VCaP (cell line): Measurements from ENCODE around the gene RSU1.

Experiments
- H3K27ac ChIP-seq: fragments of 450-650 bp; 2 replicates; pipeline ENCODE4 v1.5.1; 2017
- CTCF ChIP-seq: fragments of 450-650 bp; conservative IDR thresholded peaks from 2 replicates; pipeline ENCODE4 v1.5.1; 2017; ENCODE audit warnings: mild to moderate bottlenecking, moderate library complexity

The RSU1 gene

DNA sequence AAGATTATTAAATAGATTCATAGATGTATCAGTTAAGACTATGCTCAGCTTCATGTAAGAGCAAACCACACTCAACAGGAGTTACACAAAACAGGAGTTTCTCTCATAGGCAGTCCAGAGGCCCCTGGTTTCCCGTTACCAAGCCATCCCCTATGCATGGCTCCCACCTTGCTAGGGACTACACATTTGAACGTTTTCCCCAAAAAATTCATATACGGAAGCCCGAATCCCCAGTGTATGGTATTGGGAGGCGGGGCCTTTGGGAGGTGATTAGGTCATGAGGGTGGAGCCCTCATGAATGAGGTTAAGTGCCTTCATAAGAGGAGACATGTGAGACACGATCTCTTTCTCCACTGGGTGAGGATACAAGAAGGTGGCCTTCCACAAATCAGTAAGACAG, 29.1 kb downstream of the RSU1 start:
- TF ChIP-seq CTCF = no peak
- no peak overlapping the region for H3K27ac ChIP-seq

DNA sequence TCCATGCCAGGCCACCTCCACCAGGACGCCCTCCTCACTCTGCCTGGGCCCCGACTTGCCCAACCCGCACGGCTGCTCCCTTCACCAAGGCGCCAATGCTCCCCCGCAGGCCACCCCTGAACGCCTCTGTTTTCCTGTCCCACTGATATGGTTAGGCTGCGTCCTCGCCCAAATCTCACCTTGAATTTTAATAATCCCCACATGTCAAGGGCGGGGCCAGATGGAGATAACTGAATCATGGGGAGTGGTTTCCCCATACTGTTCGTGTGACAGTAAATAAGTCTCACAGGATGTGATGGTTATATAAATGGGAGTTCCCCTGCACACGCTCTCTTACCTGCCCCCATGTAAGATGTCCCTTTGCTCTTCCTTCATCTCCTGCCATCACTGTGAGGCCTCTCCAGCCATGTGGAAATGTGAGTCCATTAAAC, 29.8 kb downstream of the RSU1 start:
- no peak for TF ChIP-seq CTCF
- no peak overlapping the region for H3K27ac ChIP-seq

- H3K27ac ChIP-seq = no peak overlapping the region
- no peak for TF ChIP-seq CTCF
Measured at GRCh38 chr10:16780338-16780880, 36.8 kb downstream of the RSU1 start.

DNA sequence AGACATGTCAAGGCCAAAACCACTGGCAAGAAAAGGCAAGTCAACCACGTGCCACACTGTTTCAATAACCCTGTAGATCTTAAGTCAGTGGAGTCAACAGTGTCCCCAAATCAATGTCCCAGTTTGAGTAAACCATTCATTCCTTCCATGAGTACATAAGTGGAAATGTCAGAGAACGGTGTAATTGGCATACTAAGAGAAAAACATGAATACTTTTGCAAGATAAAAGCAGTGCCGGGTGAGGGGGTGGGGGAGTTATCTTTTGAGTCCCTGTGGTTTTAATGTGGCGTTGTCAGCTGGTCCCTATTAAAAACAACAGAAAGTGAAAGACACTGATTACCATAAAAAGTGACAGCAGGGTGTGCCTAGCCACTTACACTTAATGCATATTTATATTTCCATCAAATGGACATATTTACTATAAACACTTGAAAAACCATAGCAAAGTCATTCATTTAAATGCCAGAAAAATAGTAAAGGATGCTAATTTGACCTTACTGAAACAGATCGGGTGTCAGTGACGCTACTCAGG, 37.8 kb downstream of the RSU1 start:
- TF ChIP-seq CTCF = no peak
- no peak overlapping the region for H3K27ac ChIP-seq

DNA sequence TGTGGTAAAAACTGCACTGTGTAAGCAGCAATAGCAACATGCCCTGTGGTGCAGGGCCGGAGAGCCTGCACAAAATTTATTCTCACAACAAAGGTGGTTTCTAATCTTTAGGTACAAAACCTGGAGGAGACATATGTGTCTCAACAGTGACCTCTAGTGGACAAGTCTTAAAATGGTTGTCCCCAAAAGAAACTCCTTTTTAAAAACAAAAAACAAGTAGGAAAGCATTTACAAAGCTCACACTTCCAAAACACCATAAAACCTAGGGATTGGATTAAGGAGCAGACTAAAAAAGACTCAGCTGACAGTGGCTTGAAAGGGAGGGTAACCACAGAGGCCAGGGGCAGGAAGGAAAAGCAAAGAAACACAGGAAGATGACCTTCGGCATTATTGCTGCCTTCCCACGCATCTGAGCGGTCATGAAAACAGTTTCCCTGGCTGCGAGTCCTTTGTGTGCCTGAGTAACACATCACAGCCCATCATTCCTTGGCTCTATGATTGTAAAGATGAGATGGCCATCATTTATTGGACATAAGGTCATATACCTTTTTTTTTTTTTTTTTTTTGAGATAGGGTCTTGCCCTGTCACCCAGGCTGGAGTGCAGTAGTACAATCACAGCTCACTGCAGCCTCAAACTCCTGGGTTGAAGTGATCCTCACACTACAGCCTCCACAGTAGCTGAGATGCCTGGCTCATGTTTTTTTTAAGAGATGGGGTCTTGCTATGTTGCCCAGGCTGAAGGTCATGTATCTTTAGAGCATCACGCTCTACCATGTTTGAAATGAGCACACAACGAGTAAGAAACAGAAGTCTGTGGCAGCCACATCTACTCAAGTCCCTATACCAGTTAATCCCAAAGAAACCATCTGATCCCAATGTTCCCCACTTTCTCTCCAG, 39.5 kb downstream of the RSU1 start:
- H3K27ac ChIP-seq = no peak overlapping the region
- peak; percentile 77 for TF ChIP-seq CTCF

DNA sequence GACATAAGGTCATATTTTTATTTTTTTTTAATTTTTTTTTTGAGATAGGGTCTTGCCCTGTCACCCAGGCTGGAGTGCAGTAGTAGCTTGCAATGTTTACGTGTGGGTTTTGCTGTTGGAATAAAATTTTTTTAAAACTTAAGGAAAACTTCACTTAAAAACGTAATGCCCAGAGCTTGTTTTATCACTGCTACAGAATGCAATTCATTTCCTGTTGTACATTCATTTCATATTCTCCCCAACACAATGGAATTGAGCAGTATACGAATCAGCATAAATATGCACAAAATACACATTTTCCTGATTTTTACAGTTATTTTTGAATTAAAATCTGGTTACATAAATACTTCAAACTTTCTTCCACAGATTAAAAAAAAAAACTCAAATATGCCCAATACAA, 40.3 kb downstream of the RSU1 start:
- TF ChIP-seq CTCF = no peak
- no peak overlapping the region for H3K27ac ChIP-seq

GRCh38 chr10:16773334-16773733, 43.9 kb downstream of the RSU1 start:
- TF ChIP-seq CTCF = no peak
- no peak overlapping the region for H3K27ac ChIP-seq
